ENCODE measurements around the gene LAMB1. TPM values are rescaled to one million over a fixed set of nuclear protein-coding genes. Genes with fewer than 3 reads are reported as not detected.

LAMB1 gene
- total RNA-seq, 1 experiment from 2014 or later: 101 TPM

DNA sequence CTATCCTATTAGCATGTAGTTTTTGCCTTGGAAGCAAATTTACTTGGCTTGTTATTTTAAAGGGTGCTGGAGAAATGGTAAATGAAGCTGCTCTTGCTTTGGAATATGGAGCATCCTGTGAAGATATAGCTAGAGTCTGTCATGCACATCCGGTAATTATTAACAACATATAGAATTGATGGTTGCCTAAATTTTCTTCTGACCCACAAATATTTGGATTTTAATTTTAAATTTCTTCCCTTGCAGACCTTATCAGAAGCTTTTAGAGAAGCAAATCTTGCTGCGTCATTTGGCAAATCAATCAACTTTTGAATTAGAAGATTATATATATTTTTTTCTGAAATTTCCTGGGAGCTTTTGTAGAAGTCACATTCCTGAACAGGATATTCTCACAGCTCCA, 84.0 kb downstream of the LAMB1 start (continued):
- TF ChIP-seq PRRX2 (CRISPR knock-in tag; IDR thresholded peaks at IDR 0.05): no peak
- TF ChIP-seq SP1 (CRISPR knock-in tag; conservative IDR thresholded peaks at IDR 0.05): no peak
- TF ChIP-seq, protein P1, sequence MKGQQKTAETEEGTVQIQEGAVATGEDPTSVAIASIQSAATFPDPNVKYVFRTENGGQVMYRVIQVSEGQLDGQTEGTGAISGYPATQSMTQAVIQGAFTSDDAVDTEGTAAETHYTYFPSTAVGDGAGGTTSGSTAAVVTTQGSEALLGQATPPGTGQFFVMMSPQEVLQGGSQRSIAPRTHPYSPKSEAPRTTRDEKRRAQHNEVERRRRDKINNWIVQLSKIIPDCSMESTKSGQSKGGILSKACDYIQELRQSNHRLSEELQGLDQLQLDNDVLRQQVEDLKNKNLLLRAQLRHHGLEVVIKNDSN (CRISPR knock-in tag; IDR thresholded peaks at IDR 0.05): no peak
- TF ChIP-seq, protein P2, sequence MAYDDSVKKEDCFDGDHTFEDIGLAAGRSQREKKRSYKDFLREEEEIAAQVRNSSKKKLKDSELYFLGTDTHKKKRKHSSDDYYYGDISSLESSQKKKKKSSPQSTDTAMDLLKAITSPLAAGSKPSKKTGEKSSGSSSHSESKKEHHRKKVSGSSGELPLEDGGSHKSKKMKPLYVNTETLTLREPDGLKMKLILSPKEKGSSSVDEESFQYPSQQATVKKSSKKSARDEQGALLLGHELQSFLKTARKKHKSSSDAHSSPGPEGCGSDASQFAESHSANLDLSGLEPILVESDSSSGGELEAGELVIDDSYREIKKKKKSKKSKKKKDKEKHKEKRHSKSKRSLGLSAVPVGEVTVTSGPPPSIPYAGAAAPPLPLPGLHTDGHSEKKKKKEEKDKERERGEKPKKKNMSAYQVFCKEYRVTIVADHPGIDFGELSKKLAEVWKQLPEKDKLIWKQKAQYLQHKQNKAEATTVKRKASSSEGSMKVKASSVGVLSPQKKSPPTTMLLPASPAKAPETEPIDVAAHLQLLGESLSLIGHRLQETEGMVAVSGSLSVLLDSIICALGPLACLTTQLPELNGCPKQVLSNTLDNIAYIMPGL (CRISPR knock-in tag; IDR thresholded peaks at IDR 0.05): no peak

DNA sequence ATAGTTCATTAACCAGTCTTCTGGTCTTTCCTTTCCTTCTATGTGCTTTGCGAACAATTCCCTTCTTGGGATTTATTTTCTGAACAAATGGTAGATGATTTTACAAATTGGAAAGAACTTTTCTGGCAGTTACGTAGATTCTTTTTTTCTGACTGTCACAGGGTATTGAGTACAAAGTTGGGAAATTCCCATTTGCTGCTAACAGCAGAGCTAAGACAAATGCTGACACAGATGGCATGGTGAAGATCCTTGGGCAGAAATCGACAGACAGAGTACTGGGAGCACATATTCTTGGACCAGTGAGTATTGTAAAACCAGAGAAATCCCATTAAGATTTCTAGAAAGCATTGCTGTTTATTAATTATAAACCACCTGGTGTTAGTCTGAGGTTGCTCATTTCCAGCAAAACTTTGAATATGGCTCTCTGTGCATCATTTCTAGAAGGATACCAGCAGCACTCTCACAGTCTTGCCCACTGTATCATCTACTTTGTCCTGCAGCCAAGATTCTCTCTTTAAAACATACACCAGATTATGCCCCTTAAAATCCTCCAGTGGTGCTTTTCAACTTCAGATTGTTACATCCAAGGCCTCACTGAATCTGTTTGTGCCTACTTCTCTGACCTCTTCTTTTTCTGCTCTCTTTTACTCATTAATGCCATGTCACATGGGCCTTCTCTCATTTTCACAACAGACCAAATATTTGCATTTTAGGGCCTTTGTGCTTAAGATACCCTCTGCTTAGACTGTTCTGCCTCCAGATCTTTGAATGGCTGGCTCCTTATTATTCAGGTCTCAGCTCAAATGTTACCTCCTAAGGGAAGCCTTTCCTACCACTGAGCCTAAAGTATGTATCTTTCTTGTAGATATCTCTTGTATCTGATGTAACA, 85.0 kb downstream of the LAMB1 start:
- peaks cover 60% of the 10 kb centered on the region for H3K36me3 Mint-ChIP-seq
- ATAC-seq (no peak), DNase-seq (ENCODE audit: low spot score) (no peak)
- CTCF ChIA-PET: no interaction called here
- no peak overlapping the region for H3K27ac Mint-ChIP-seq
- no peaks in the 10 kb centered on the region for H3K9me3 Mint-ChIP-seq
- no peak for TF ChIP-seq FOXK1 (CRISPR knock-in tag; IDR thresholded peaks at IDR 0.05)
- TF ChIP-seq SMAD4 (CRISPR knock-in tag; IDR thresholded peaks at IDR 0.05): no peak
- TF ChIP-seq KAT7 (CRISPR knock-in tag; IDR thresholded peaks at IDR 0.05; ENCODE audit: borderline replicate concordance): no peak
- TF ChIP-seq, protein P3, sequence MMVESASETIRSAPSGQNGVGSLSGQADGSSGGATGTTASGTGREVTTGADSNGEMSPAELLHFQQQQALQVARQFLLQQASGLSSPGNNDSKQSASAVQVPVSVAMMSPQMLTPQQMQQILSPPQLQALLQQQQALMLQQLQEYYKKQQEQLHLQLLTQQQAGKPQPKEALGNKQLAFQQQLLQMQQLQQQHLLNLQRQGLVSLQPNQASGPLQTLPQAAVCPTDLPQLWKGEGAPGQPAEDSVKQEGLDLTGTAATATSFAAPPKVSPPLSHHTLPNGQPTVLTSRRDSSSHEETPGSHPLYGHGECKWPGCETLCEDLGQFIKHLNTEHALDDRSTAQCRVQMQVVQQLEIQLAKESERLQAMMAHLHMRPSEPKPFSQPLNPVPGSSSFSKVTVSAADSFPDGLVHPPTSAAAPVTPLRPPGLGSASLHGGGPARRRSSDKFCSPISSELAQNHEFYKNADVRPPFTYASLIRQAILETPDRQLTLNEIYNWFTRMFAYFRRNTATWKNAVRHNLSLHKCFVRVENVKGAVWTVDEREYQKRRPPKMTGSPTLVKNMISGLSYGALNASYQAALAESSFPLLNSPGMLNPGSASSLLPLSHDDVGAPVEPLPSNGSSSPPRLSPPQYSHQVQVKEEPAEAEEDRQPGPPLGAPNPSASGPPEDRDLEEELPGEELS (CRISPR knock-in tag; IDR thresholded peaks at IDR 0.05): no peak
- TF ChIP-seq, protein P4, sequence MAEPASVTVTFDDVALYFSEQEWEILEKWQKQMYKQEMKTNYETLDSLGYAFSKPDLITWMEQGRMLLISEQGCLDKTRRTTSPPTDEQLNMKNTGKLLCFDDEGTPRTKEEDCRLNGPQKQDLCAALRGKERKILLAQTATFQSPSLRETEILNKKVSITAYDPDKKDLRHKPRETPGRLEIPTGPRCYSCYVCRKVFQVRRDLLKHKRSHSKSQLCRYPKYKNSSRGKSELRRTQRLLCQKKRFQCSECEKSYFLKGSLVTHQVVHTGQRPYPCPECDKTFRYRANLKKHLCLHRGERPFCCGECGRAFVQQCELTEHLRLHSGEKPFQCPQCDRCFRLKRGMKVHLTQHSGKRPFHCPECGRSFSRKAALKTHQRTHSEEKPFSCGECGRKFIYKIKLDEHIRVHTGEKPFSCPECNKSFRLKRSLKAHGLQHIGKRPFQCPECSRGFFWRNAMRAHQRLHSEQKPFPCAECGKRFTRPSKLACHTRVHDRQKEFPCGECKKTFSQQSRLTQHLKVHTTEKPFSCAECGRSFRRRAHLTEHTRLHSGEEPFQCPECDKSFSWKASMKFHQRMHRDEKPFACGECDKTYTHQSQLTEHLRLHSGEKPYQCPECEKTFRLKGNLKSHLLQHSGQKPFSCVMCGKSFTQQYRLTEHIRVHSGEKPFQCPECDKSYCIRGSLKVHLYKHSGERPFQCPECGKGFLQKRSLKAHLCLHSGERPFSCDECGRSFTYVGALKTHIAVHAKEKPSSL (CRISPR knock-in tag; conservative IDR thresholded peaks at IDR 0.05): no peak
- TF ChIP-seq RORB (CRISPR knock-in tag; IDR thresholded peaks at IDR 0.05): no peak
- no peak for TF ChIP-seq MXD4 (CRISPR knock-in tag; IDR thresholded peaks at IDR 0.05; ENCODE audit: borderline replicate concordance)
- TF ChIP-seq, protein P5, sequence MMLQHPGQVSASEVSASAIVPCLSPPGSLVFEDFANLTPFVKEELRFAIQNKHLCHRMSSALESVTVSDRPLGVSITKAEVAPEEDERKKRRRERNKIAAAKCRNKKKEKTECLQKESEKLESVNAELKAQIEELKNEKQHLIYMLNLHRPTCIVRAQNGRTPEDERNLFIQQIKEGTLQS (CRISPR knock-in tag; conservative IDR thresholded peaks at IDR 0.05): no peak
- no peak for TF ChIP-seq NR2C2 (CRISPR knock-in tag; IDR thresholded peaks at IDR 0.05)
- no peak for TF ChIP-seq ZNF396 (CRISPR knock-in tag; IDR thresholded peaks at IDR 0.05; ENCODE audit: borderline replicate concordance)
- TF ChIP-seq ZNF263 (CRISPR knock-in tag; IDR thresholded peaks at IDR 0.05; ENCODE audit: low read depth): no peak
- TF ChIP-seq SP1 (CRISPR knock-in tag; conservative IDR thresholded peaks at IDR 0.05): no peak
- TF ChIP-seq ATF1 (CRISPR knock-in tag; IDR thresholded peaks at IDR 0.05): no peak
- TF ChIP-seq ZNF121 (CRISPR knock-in tag; IDR thresholded peaks at IDR 0.05): no peak
- TF ChIP-seq FOXP1 (CRISPR knock-in tag; IDR thresholded peaks at IDR 0.05; ENCODE audit: borderline replicate concordance): no peak
- TF ChIP-seq, protein P6, sequence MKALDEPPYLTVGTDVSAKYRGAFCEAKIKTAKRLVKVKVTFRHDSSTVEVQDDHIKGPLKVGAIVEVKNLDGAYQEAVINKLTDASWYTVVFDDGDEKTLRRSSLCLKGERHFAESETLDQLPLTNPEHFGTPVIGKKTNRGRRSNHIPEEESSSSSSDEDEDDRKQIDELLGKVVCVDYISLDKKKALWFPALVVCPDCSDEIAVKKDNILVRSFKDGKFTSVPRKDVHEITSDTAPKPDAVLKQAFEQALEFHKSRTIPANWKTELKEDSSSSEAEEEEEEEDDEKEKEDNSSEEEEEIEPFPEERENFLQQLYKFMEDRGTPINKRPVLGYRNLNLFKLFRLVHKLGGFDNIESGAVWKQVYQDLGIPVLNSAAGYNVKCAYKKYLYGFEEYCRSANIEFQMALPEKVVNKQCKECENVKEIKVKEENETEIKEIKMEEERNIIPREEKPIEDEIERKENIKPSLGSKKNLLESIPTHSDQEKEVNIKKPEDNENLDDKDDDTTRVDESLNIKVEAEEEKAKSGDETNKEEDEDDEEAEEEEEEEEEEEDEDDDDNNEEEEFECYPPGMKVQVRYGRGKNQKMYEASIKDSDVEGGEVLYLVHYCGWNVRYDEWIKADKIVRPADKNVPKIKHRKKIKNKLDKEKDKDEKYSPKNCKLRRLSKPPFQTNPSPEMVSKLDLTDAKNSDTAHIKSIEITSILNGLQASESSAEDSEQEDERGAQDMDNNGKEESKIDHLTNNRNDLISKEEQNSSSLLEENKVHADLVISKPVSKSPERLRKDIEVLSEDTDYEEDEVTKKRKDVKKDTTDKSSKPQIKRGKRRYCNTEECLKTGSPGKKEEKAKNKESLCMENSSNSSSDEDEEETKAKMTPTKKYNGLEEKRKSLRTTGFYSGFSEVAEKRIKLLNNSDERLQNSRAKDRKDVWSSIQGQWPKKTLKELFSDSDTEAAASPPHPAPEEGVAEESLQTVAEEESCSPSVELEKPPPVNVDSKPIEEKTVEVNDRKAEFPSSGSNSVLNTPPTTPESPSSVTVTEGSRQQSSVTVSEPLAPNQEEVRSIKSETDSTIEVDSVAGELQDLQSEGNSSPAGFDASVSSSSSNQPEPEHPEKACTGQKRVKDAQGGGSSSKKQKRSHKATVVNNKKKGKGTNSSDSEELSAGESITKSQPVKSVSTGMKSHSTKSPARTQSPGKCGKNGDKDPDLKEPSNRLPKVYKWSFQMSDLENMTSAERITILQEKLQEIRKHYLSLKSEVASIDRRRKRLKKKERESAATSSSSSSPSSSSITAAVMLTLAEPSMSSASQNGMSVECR (CRISPR knock-in tag; IDR thresholded peaks at IDR 0.05; ENCODE audit: borderline replicate concordance): no peak
- no peak for TF ChIP-seq EMX1 (CRISPR knock-in tag; IDR thresholded peaks at IDR 0.05)
- TF ChIP-seq, protein P7, sequence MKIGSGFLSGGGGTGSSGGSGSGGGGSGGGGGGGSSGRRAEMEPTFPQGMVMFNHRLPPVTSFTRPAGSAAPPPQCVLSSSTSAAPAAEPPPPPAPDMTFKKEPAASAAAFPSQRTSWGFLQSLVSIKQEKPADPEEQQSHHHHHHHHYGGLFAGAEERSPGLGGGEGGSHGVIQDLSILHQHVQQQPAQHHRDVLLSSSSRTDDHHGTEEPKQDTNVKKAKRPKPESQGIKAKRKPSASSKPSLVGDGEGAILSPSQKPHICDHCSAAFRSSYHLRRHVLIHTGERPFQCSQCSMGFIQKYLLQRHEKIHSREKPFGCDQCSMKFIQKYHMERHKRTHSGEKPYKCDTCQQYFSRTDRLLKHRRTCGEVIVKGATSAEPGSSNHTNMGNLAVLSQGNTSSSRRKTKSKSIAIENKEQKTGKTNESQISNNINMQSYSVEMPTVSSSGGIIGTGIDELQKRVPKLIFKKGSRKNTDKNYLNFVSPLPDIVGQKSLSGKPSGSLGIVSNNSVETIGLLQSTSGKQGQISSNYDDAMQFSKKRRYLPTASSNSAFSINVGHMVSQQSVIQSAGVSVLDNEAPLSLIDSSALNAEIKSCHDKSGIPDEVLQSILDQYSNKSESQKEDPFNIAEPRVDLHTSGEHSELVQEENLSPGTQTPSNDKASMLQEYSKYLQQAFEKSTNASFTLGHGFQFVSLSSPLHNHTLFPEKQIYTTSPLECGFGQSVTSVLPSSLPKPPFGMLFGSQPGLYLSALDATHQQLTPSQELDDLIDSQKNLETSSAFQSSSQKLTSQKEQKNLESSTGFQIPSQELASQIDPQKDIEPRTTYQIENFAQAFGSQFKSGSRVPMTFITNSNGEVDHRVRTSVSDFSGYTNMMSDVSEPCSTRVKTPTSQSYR (CRISPR knock-in tag; IDR thresholded peaks at IDR 0.05): no peak
- POLR2A ChIA-PET: no interaction called here
- H3K4me1 Mint-ChIP-seq: no peaks in the 10 kb centered on the region
- no peak overlapping the region for H3K4me3 Mint-ChIP-seq
- H3K27me3 Mint-ChIP-seq (ENCODE audit: low read depth): no peaks in the 10 kb centered on the region
